ENCODE data around the gene SLC5A11.

- TF ChIP-seq, protein P1, sequence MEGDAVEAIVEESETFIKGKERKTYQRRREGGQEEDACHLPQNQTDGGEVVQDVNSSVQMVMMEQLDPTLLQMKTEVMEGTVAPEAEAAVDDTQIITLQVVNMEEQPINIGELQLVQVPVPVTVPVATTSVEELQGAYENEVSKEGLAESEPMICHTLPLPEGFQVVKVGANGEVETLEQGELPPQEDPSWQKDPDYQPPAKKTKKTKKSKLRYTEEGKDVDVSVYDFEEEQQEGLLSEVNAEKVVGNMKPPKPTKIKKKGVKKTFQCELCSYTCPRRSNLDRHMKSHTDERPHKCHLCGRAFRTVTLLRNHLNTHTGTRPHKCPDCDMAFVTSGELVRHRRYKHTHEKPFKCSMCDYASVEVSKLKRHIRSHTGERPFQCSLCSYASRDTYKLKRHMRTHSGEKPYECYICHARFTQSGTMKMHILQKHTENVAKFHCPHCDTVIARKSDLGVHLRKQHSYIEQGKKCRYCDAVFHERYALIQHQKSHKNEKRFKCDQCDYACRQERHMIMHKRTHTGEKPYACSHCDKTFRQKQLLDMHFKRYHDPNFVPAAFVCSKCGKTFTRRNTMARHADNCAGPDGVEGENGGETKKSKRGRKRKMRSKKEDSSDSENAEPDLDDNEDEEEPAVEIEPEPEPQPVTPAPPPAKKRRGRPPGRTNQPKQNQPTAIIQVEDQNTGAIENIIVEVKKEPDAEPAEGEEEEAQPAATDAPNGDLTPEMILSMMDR (IDR thresholded peaks at IDR 0.05) = no peak
- TF ChIP-seq, protein P2, sequence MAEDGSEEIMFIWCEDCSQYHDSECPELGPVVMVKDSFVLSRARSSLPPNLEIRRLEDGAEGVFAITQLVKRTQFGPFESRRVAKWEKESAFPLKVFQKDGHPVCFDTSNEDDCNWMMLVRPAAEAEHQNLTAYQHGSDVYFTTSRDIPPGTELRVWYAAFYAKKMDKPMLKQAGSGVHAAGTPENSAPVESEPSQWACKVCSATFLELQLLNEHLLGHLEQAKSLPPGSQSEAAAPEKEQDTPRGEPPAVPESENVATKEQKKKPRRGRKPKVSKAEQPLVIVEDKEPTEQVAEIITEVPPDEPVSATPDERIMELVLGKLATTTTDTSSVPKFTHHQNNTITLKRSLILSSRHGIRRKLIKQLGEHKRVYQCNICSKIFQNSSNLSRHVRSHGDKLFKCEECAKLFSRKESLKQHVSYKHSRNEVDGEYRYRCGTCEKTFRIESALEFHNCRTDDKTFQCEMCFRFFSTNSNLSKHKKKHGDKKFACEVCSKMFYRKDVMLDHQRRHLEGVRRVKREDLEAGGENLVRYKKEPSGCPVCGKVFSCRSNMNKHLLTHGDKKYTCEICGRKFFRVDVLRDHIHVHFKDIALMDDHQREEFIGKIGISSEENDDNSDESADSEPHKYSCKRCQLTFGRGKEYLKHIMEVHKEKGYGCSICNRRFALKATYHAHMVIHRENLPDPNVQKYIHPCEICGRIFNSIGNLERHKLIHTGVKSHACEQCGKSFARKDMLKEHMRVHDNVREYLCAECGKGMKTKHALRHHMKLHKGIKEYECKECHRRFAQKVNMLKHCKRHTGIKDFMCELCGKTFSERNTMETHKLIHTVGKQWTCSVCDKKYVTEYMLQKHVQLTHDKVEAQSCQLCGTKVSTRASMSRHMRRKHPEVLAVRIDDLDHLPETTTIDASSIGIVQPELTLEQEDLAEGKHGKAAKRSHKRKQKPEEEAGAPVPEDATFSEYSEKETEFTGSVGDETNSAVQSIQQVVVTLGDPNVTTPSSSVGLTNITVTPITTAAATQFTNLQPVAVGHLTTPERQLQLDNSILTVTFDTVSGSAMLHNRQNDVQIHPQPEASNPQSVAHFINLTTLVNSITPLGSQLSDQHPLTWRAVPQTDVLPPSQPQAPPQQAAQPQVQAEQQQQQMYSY (CRISPR knock-in tag; IDR thresholded peaks at IDR 0.05) = no peak
- TF ChIP-seq FOXJ3 (CRISPR knock-in tag; IDR thresholded peaks at IDR 0.05; ENCODE audit: borderline replicate concordance) = no peak
- TF ChIP-seq, protein P3, sequence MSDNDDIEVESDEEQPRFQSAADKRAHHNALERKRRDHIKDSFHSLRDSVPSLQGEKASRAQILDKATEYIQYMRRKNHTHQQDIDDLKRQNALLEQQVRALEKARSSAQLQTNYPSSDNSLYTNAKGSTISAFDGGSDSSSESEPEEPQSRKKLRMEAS (CRISPR knock-in tag; IDR thresholded peaks at IDR 0.05) = no peak
- TF ChIP-seq JUN (CRISPR knock-in tag; IDR thresholded peaks at IDR 0.05) = no peak
- TF ChIP-seq NR2C2 (CRISPR knock-in tag; IDR thresholded peaks at IDR 0.05) = no peak
- TF ChIP-seq GTF2I (CRISPR knock-in tag; conservative IDR thresholded peaks at IDR 0.05) = no peak
- TF ChIP-seq, protein P4, sequence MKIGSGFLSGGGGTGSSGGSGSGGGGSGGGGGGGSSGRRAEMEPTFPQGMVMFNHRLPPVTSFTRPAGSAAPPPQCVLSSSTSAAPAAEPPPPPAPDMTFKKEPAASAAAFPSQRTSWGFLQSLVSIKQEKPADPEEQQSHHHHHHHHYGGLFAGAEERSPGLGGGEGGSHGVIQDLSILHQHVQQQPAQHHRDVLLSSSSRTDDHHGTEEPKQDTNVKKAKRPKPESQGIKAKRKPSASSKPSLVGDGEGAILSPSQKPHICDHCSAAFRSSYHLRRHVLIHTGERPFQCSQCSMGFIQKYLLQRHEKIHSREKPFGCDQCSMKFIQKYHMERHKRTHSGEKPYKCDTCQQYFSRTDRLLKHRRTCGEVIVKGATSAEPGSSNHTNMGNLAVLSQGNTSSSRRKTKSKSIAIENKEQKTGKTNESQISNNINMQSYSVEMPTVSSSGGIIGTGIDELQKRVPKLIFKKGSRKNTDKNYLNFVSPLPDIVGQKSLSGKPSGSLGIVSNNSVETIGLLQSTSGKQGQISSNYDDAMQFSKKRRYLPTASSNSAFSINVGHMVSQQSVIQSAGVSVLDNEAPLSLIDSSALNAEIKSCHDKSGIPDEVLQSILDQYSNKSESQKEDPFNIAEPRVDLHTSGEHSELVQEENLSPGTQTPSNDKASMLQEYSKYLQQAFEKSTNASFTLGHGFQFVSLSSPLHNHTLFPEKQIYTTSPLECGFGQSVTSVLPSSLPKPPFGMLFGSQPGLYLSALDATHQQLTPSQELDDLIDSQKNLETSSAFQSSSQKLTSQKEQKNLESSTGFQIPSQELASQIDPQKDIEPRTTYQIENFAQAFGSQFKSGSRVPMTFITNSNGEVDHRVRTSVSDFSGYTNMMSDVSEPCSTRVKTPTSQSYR (CRISPR knock-in tag; IDR thresholded peaks at IDR 0.05) = no peak
- no peak for TF ChIP-seq IRF1 (CRISPR knock-in tag; IDR thresholded peaks at IDR 0.05)
These were observed 112.1 kb downstream of the SLC5A11 start for GRCh38 chr16:24957887-24958286.

Data from WTC11 (cell line).